Activated T-helper 1 cell treated with anti-CD3 and anti-CD28 coated beads, Interleukin-12 subunit alpha, Interleukin-12 subunit beta, Interleukin-2, Interleukin-4 antibody, amounts not matched to agents 30 ng/mL and 10 ng/mL and 1 ng/mL, durations not matched to agents 14 hours and 24 hours and 36 hours (primary cell): ENCODE data around the gene PDGFA. TPM values are rescaled to one million over a fixed set of nuclear protein-coding genes. Genes with fewer than 3 reads are reported as not detected.

Experiments used
- DNase-seq: peaks from one replicate; pipeline ENCODE4 v3.0.0; 2021; ENCODE audit warnings: low spot score
- H3K27ac Mint-ChIP-seq: one replicate; pipeline ENCODE4 v1.8.0; 2021; ENCODE audit warnings: mild to moderate bottlenecking, mixed read lengths
- H3K27me3 Mint-ChIP-seq: one replicate; pipeline ENCODE4 v1.8.0; 2022; ENCODE audit warnings: mild to moderate bottlenecking, moderate library complexity, mixed read lengths; ENCODE audit not compliant: insufficient read depth
- H3K36me3 Mint-ChIP-seq: one replicate; pipeline ENCODE4 v1.8.0; 2021; ENCODE audit warnings: low read depth, mixed read lengths
- H3K4me1 Mint-ChIP-seq: one replicate; pipeline ENCODE4 v1.8.0; 2021; ENCODE audit warnings: low read depth, mixed read lengths
- H3K4me3 Mint-ChIP-seq: one replicate; pipeline ENCODE4 v1.8.0; 2021; ENCODE audit warnings: mild to moderate bottlenecking, moderate library complexity, mixed read lengths
- H3K9me3 Mint-ChIP-seq: one replicate; pipeline ENCODE4 v1.8.0; 2021; ENCODE audit warnings: mixed read lengths
- intact Hi-C: fragments of 100-400 bp; cut with micrococcal nuclease; formaldehyde crosslinking; loops from one replicate; pipeline ENCODE4 v1.15.1; 2024
- total RNA-seq: library from RNA; stranded (reverse); gene quantifications from 2 replicates; pipeline ENCODE4 v1.2.3, GENCODE V29; 2022

The PDGFA gene
- total RNA-seq, 1 donor from 2014 or later, result 8.5 TPM

DNA sequence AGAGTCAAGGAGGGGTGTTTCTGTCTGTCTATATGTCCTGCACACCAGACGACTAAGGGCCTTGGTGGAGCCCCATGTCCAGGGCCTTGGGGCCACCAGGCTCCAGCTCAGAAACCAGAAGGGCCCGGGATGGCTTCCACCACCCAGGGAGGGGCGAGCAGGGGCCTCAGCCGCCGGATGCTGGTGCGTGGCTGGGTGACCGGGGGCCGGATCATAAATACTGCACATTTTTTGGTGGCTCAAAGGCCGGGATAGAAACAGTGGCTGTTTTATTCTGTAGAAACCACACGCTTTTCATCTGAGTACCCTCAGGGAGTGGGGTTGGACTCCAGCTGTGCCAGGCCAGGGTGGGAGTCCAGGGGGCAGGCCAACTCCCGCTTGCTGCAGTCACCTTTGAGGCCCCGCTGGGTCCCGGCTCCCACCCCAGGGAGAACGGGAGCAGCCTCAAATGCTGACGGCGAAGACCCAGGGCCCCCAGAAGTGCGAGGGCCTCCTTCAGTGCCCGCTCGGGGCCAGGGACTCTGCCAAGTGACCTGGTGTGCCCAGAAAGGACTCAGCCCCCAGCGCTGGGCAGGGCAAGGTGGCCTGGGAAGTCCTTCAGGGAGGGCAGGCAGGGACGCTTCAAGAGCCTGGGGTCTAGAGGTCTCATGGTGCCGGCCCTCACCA is 28.2 kb downstream of the PDGFA start:
- H3K27me3 Mint-ChIP-seq, result peaks cover 8% of the 10 kb centered on the region
- intact Hi-C loops, result no loop called here
- H3K4me3 Mint-ChIP-seq, result no peak overlapping the region
- no peaks in the 10 kb centered on the region for H3K36me3 Mint-ChIP-seq
- H3K27ac Mint-ChIP-seq, result no peak overlapping the region
- H3K4me1 Mint-ChIP-seq, result no peaks in the 10 kb centered on the region
- no peak for DNase-seq
- H3K9me3 Mint-ChIP-seq, result no peaks in the 10 kb centered on the region

DNA sequence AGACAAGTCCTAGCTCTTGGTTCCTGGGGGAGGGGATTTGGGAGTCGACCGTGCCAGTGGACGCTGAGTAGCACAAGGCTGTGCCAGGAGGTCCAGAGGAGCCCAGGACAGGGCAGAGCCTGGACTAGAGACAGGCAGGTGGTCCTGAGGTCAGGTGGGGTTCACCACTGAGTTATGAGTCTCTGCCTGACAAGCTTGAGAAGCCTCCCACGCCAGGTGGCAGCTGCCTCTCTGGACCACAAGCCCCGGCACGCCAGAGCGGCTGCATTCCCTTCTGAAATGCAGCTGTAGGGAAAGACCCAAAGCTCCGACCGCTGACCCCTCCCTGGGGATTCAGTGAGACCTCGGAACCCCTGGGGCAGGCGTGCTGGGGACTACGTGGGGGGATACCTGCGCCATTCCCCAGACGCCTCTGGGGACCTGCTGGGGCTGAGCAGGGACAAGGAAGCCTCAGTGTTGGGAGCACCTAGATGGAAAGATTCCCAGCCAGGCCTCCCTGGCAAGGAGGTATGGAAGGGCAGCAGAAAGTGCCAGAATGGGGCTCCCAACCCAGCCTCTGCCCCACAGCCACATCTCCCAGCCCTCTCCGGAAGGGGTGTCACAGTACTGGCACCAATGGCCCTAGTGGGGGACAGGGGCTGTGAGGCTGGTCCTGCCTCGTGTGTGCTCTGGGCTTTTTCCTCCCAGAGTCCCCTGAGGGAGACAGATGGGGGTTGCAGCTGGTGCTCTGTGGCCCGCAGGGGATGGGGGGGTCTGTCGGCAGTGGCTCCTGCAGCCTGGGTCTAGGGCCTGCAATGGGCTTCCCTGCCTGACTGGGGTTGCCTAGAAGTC is 29.0 kb downstream of the PDGFA start:
- no peaks in the 10 kb centered on the region for H3K9me3 Mint-ChIP-seq
- H3K36me3 Mint-ChIP-seq, result no peaks in the 10 kb centered on the region
- H3K27me3 Mint-ChIP-seq, result peaks cover 8% of the 10 kb centered on the region
- DNase-seq, result no peak
- no peak overlapping the region for H3K27ac Mint-ChIP-seq
- intact Hi-C loops, result no loop called here
- no peak overlapping the region for H3K4me3 Mint-ChIP-seq
- no peaks in the 10 kb centered on the region for H3K4me1 Mint-ChIP-seq

DNA sequence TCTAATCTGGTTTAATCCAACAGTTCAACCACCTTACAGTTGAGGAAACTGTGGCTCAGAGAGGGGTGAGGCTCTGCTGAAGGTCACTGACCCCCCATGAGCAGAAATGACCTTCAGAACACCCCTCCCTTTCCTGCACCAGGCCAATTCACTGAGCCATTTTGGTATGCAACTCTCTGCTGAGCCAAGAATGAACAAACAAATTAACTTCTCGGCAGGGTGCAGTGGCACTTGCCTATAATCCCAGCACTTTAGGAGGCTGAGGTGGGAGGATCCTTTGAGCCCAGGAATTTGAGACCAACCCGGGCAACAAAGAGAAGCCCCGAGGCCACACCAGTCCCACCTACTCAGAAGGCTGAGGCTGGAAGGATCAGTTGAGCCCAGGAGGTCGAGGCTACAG is 29.8 kb downstream of the PDGFA start:
- H3K36me3 Mint-ChIP-seq, result no peaks in the 10 kb centered on the region
- no peak overlapping the region for H3K4me3 Mint-ChIP-seq
- H3K27me3 Mint-ChIP-seq, result peaks cover 8% of the 10 kb centered on the region
- no peaks in the 10 kb centered on the region for H3K9me3 Mint-ChIP-seq
- intact Hi-C loops, result no loop called here
- no peaks in the 10 kb centered on the region for H3K4me1 Mint-ChIP-seq
- H3K27ac Mint-ChIP-seq, result no peak overlapping the region
- no peak for DNase-seq

DNA sequence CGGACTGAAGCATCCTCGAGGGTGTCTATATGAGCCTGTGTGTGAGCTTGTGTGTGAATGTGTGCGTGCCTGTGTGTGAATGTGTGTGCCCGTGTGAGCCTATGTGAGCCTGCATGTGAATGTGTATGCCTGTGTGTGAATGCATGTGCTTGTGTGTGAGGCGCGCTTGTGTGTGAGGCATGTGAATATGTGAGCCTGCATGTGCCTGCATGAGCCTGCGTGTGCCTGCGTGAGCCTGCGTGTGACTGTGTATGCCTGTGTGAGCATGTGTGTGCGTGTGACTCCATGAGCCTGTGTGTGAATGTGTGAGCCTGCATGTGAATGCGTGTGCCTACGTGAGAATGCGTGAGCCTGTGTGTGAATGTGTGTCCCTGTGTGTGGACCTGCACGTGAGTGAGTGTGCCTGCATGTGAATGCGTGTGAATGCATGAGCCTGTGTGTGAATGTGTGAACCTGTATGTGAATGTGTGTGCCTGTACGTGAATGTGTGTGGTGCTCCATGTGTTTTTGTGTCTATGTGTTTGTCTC is 33.4 kb downstream of the PDGFA start:
- Mint-ChIP-seq H3K4me1 (no peaks in the 10 kb centered on the region), H3K27ac (no peak overlapping the region), H3K36me3 (no peaks in the 10 kb centered on the region), H3K27me3 (peaks cover 9% of the 10 kb centered on the region), H3K4me3 (no peak overlapping the region), H3K9me3 (peaks cover 12% of the 10 kb centered on the region)
- intact Hi-C loops, result no loop called here
- no peak for DNase-seq

DNA sequence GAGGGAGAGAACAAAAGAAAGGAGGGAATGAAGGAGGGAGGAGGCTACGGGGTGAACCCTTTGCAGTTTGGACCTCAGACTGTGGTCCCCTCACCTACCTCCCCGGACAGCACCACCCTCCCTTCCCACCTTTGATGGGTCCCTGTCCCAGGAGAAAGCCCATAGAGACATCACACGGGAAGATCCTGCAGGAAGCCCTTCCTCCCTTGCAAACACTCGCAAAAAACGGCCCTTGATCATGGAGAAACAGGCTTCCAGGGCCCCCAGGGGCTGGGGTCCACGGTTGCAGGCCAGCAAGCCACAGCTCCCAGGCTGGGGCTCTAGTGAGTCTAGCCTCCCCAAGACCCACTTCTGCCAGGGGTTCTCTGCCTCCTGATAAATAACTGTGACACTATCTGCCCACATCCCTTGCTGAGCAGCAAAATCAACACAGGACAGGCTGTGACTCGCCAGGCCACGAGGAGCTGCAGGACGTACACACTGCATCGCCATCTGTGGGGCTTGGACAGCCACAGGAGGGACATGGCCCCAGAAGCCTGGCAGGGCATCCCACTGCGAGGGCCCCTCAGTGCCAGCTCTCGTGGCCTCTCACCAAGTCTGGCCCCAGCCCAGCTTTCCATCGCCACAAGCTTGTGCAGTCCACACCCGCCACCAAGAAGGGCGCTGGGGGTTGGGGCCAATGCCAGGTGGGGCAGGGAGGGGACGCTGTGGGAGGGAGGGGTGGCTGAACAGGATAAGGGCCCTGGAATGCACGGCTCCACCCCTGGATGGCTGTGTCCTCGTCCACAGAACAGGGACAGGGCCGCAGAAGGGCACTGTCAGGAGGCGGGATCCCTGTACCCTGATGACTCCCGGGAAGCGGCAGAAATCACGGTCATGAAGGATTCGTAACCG is 34.2 kb downstream of the PDGFA start:
- Mint-ChIP-seq H3K27me3 (peaks cover 9% of the 10 kb centered on the region), H3K4me1 (no peaks in the 10 kb centered on the region), H3K4me3 (no peak overlapping the region), H3K27ac (no peak overlapping the region), H3K9me3 (peaks cover 12% of the 10 kb centered on the region), H3K36me3 (no peaks in the 10 kb centered on the region)
- intact Hi-C loops, result no loop called here
- no peak for DNase-seq

DNA sequence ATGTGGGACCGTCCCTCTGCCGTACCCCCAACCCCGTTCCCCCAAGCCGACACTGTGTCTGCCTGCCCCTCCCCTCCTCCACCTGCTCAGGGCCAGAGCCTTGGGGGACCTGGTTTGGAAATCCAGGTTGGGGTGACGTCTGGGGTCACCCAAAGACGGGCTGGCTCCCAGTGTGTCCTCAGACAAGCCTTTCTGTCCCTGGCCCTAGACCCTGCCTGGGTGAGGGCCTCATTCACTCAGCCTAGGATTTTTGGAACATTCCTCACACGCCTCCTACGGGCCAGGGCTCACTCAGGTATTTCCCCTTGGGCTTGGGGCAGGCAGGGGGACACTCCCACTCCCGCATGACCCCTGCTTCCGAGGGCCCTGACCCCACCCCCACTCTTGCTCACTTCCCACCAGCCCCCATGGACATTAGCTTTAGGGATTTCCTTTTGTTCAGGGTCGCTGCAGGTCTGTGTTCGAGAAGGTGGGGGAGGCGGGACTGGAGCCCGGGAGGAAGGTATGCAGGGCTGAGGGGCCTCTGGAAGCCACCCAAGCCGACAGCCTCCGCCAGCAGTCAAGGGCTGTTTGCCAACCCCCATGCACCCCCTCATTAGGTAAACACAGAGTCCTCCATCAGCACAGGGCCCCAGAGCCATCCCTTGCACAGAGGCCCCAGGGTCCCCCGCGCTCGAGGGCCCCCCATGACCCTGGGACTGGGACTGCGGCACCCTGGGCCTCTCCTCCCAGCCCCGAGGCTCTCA is 35.1 kb downstream of the PDGFA start:
- DNase-seq, result no peak
- intact Hi-C loops, result no loop called here
- peaks cover 9% of the 10 kb centered on the region for H3K27me3 Mint-ChIP-seq
- no peaks in the 10 kb centered on the region for H3K36me3 Mint-ChIP-seq
- H3K9me3 Mint-ChIP-seq, result peaks cover 12% of the 10 kb centered on the region
- H3K27ac Mint-ChIP-seq, result no peak overlapping the region
- no peaks in the 10 kb centered on the region for H3K4me1 Mint-ChIP-seq
- no peak overlapping the region for H3K4me3 Mint-ChIP-seq

DNA sequence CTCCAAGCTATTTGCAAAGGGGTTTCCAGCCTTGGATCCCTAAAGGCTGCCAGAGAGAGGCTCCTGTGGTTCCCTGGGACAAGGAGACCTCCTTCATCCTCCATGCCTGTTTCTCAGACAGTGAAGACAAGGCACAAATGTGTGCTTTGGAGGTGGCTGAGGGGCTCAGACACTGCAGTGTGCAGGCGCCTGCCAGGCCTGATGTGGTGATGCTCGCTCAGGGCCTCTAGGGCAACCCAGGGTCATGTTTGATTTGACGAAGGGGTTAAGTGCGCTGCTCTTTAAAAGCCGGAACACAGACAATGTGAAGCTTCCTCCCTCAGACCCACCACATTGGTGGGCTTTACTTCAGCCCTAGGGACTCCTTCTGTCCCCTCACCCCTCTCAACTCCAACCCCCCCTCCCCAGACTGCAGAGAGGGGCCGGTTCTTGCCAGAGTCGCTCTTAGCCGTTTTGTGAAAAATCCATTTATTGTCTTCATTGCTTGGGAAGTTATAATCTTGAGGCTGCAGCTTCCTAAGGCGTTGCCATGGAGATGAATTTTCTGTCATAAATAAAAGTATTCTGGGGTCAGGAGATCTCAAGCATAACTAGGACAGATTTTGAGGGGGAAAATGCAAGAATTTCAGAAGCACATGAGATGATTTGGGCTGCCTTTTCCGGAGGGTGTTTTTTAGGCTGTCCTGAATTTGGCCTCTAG is 35.8 kb downstream of the PDGFA start:
- Mint-ChIP-seq H3K27ac (no peak overlapping the region), H3K27me3 (peaks cover 9% of the 10 kb centered on the region), H3K36me3 (no peaks in the 10 kb centered on the region), H3K9me3 (peaks cover 12% of the 10 kb centered on the region), H3K4me3 (no peak overlapping the region), H3K4me1 (no peaks in the 10 kb centered on the region)
- intact Hi-C loops, result no loop called here
- no peak for DNase-seq

DNA sequence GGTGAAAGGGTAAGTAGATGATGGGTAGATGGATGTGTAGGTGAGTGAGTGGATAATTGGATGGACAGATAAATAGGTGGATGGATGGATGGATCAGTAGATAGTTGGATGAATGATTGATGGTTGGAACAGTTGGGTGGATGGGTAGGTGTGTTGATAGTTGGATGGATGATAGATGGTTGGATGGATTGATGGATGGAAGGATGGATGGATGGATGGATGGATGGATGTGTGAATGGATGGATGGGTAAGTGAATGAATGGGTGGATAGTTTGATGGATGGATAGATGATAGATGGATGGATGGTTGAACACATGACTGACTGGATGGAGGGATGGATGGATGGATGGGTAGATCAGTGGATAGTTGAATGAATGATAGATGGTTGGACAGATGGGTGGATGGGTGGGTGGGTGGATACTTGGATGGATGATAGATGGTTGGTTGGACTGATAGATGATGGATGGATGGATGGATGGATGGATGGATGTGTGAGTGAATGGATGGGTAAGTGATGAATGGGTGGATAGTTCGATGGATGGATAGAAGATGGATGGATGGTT is 37.0 kb downstream of the PDGFA start:
- peaks cover 2% of the 10 kb centered on the region for H3K27me3 Mint-ChIP-seq
- no peak for DNase-seq
- H3K9me3 Mint-ChIP-seq, result peaks cover 12% of the 10 kb centered on the region
- no peak overlapping the region for H3K4me3 Mint-ChIP-seq
- no peaks in the 10 kb centered on the region for H3K36me3 Mint-ChIP-seq
- no peak overlapping the region for H3K27ac Mint-ChIP-seq
- intact Hi-C loops, result no loop called here
- no peaks in the 10 kb centered on the region for H3K4me1 Mint-ChIP-seq

DNA sequence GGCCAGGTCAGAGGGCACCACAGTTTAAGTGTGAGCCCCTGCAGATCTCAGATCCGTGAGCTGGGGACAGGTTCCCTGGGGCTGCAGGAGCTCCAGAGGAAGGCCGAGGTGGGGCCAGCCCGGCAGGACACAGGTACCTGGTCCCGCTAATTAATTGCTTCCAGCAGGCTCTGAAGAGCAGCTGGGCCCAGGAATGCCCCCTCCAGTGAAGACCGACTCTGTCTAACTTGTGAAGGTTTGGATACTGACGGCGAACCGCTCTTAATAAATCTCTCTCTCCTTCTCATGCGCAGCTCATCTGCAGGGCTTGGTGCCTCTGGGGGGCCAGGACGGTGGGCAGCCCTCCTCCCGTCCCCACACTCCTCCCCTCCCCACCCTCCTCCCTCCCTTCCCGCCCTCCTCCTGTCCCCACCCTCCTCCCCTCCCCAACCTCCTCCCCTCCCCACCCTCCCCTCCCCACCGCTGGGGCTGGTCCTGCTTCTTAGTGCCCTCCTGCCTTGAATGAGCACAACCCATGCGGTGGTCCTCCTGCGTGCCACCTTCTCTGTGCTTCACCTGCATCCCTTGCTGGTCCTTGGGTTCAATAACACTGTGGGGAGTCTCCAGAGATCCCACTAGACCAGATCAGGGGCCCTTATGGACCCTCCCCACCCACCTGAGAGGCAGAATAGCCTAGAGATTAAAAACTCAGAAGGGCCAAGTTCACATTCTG is 38.3 kb downstream of the PDGFA start:
- Mint-ChIP-seq H3K9me3 (peaks cover 12% of the 10 kb centered on the region), H3K4me3 (no peak overlapping the region), H3K27me3 (peaks cover 2% of the 10 kb centered on the region), H3K4me1 (no peaks in the 10 kb centered on the region), H3K36me3 (no peaks in the 10 kb centered on the region), H3K27ac (no peak overlapping the region)
- intact Hi-C loops, result no loop called here
- no peak for DNase-seq

DNA sequence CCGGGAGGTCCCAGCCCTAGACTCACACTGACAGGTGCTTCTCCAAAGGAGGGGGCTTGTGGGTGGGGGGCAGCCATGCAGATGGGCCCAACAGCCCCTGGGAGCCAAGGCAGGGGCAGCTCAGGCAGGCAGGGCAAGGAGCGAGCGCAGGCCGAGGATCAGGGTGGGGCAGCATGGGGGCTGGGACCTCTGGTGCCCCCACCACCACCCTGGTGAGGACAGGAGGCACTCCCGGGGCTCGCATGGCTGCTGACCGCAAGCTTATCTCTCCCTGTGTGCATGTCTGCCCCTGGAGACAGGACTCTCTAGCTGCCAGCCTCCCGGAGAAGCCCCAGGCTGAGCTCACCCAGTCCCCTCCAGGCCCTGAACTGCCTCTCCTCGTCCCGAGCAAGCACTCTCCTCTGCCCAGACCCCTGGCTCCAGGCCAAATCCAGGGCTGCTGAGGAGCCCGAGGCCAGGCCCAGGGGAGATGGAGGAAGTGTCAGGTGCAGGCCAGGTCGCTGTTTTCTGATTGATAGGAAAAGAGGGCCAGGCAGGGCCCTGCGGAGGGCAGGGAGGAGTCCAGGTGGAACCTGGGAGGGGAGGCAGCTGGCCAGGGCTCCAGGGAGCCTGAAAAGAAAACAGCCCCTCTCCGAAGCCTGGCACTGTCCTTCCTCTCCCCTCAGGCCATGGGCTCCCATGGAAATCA is 39.0 kb downstream of the PDGFA start:
- H3K36me3 Mint-ChIP-seq, result no peaks in the 10 kb centered on the region
- H3K27me3 Mint-ChIP-seq, result peaks cover 2% of the 10 kb centered on the region
- intact Hi-C loops, result no loop called here
- peaks cover 12% of the 10 kb centered on the region for H3K9me3 Mint-ChIP-seq
- H3K4me3 Mint-ChIP-seq, result no peak overlapping the region
- no peak overlapping the region for H3K27ac Mint-ChIP-seq
- no peaks in the 10 kb centered on the region for H3K4me1 Mint-ChIP-seq
- no peak for DNase-seq
